A549 (cell line): ENCODE measurements around the gene YWHAG. TPM values are rescaled to one million over a fixed set of nuclear protein-coding genes. Genes with fewer than 3 reads are reported as not detected.
A peak's percentile ranks its signal among the peaks of the same experiment; 100 is the strongest.

ENCODE experiments used
- ATAC-seq, 2 experiments: fragments of 200-7000 bp in 1 of 2; fragments of >200 bp in 1 of 2; cut with Nextera tagmentation in 1 of 2; cut with Tn5 transposase in 1 of 2; 3 replicates each; pipeline versions ENCODE4 v1.8.0 to v1.9.1; 2018 to 2020; ENCODE audit warnings: mild to moderate bottlenecking in 1 of 2, moderate library complexity in 1 of 2
- CTCF ChIA-PET: fragments of 300-600 bp; sonication (Branson Sonifier 250); formaldehyde crosslinking; extraction: SDS; loops from one replicate; lab custom pipeline; 2021; ENCODE audit warnings: antibody characterized with exemption, inconsistent platforms; lab: Yijun Ruan, JAX
- POLR2A ChIA-PET: fragments of 350-600 bp; formaldehyde crosslinking; extraction: SDS; loops from one replicate; lab custom pipeline; 2021; ENCODE audit warnings: antibody characterized with exemption, inconsistent platforms; lab: Yijun Ruan, JAX
- DNase-seq, 2 experiments: peaks; one replicate each; pipeline versions ENCODE4 v3.0.0 to v3.0.0-alpha.2; 2011 to 2016; ENCODE audit warnings: low read depth in 1 of 2, low spot score in 1 of 2
- FAIRE-seq: peaks from 2 replicates; lab custom pipeline; 2011; peaks lifted over from hg19 to GRCh38; lab: Jason Lieb, UNC
- H3K27ac ChIP-seq, 2 experiments: fragments of >200 bp; sonication (Bioruptor Twin); formaldehyde crosslinking; 3 replicates each; pipeline ENCODE4 v1.5.1; 2016 to 2017
- H3K4me1 ChIP-seq: fragments of >200 bp; sonication (Bioruptor Twin); formaldehyde crosslinking; 3 replicates; pipeline ENCODE4 v1.6.1; 2016
- H3K4me2 ChIP-seq: fragments of >200 bp; sonication (Bioruptor Twin); formaldehyde crosslinking; 3 replicates; pipeline ENCODE4 v1.6.1; 2016
- H3K4me3 ChIP-seq: fragments of >200 bp; sonication (Bioruptor Twin); formaldehyde crosslinking; 3 replicates; pipeline ENCODE4 v1.5.1; 2016
- H3K9me3 ChIP-seq: fragments of >200 bp; sonication (Bioruptor Twin); formaldehyde crosslinking; 3 replicates; pipeline ENCODE4 v1.6.1; 2016
- EHMT2 ChIP-seq: fragments of 200-600 bp; sonication (generic); IDR thresholded peaks from 2 replicates; pipeline ENCODE4 v1.6.1; 2016; ENCODE audit warnings: antibody characterized with exemption, low read depth, mild to moderate bottlenecking, moderate library complexity
- EP300 ChIP-seq, 2 experiments: fragments of >200 bp; sonication (Bioruptor Twin); formaldehyde crosslinking; IDR thresholded peaks; 2 replicates in 1 of 2; 3 replicates in 1 of 2; pipeline ENCODE4 v1.6.1; 2016 to 2017
- FOSL2 ChIP-seq, 2 experiments: fragments of 450-650 bp in 1 of 2; fragments of >200 bp in 1 of 2; sonication (Bioruptor Twin) in 1 of 2; formaldehyde crosslinking; IDR thresholded peaks; 2 replicates each; pipeline versions ENCODE4 v1.5.0 to v1.6.1; 2016 to 2020; ENCODE audit warnings: mild to moderate bottlenecking in 1 of 2, moderate library complexity in 1 of 2
- FOXS1 ChIP-seq: fragments of 250-450 bp; sonication (Bioruptor Pico); IDR thresholded peaks from 2 replicates; pipeline ENCODE4 v1.5.0; 2020; ENCODE audit warnings: mild to moderate bottlenecking, moderate library complexity
- HDAC2 ChIP-seq: fragments of 200-600 bp; sonication (generic); IDR thresholded peaks from 2 replicates; pipeline ENCODE4 v1.6.1; 2016
- KDM5A ChIP-seq: fragments of 200-600 bp; sonication (generic); IDR thresholded peaks from 2 replicates; pipeline ENCODE4 v1.6.1; 2016; ENCODE audit warnings: antibody characterized with exemption, mild to moderate bottlenecking
- NFE2L2 ChIP-seq: fragments of 150-350 bp; conservative IDR thresholded peaks from 2 replicates; pipeline ENCODE4 v1.6.1; 2014; ENCODE audit warnings: low read length
- NPAS2 ChIP-seq: fragments of 250-450 bp; sonication (Bioruptor Pico); IDR thresholded peaks from 2 replicates; pipeline ENCODE4 v1.8.0; 2022; ENCODE audit warnings: mild to moderate bottlenecking, moderate library complexity, borderline replicate concordance
- NR3C1 ChIP-seq: fragments of >200 bp; sonication (Bioruptor Twin); formaldehyde crosslinking; IDR thresholded peaks from 3 replicates; pipeline ENCODE4 v1.6.1; 2017
- POLR2A ChIP-seq: IDR thresholded peaks from 2 replicates; pipeline ENCODE4 v1.6.1; 2012; ENCODE audit warnings: mild to moderate bottlenecking, low read length
- RAD21 ChIP-seq, 2 experiments: fragments of >200 bp in 1 of 2; sonication (Bioruptor Twin) in 1 of 2; formaldehyde crosslinking in 1 of 2; IDR thresholded peaks in 1 of 2; conservative IDR thresholded peaks in 1 of 2; 2 replicates in 1 of 2; 3 replicates in 1 of 2; pipeline ENCODE4 v1.6.1; 2012 to 2018; ENCODE audit warnings: inconsistent platforms in 1 of 2
- RARB ChIP-seq: fragments of 250-450 bp; sonication (Bioruptor Pico); IDR thresholded peaks from 2 replicates; pipeline ENCODE4 v1.8.0; 2021; ENCODE audit warnings: mild to moderate bottlenecking, moderate library complexity
- RFX5 ChIP-seq: fragments of 450-650 bp; IDR thresholded peaks from 2 replicates; pipeline ENCODE4 v1.7.1; 2014; ENCODE audit warnings: antibody characterized with exemption, mild to moderate bottlenecking, moderate library complexity
- SREBF2 ChIP-seq: fragments of 450-650 bp; IDR thresholded peaks from 2 replicates; pipeline ENCODE4 v1.6.1; 2014; ENCODE audit warnings: mild to moderate bottlenecking, moderate library complexity
- ZC3H11A ChIP-seq: fragments of 450-650 bp; IDR thresholded peaks from 2 replicates; pipeline ENCODE4 v1.6.1; 2014; ENCODE audit warnings: antibody characterized with exemption, mild to moderate bottlenecking
- WGBS: methylation state at CpG from one replicate; pipeline ENCODE4 v1.1.6; 2017; ENCODE audit errors: missing lambda C conversion rate; 5-methylcytosine and 5-hydroxymethylcytosine counted together
- polyA plus RNA-seq, 4 experiments: library from polyadenylated mRNA; depleted of rRNA in 3 of 4; stranded (reverse); fragments of >200 nt; fragmentation: RNase III in 1 of 4; extraction: RNeasy Plus Mini Kit Qiagen cat#74134 plus additional on column Dnase treatment in 1 of 4; gene quantifications; 2 replicates in 3 of 4; 3 replicates in 1 of 4; pipeline ENCODE4 v1.2.3, GENCODE V29; 2011 to 2017
- TF ChIP-seq, protein P1 (sequence below): IDR thresholded peaks from 2 replicates; pipeline ENCODE4 v1.6.1; 2012
- TF ChIP-seq, protein P2 (sequence below): fragments of >200 bp; sonication (Bioruptor Twin); formaldehyde crosslinking; IDR thresholded peaks from 3 replicates; pipeline ENCODE4 v1.5.1; 2016
- TF ChIP-seq, protein P3 (sequence below): fragments of 450-650 bp; IDR thresholded peaks from 2 replicates; pipeline ENCODE4 v1.6.1; 2014; ENCODE audit warnings: antibody characterized with exemption
- TF ChIP-seq, protein P4 (sequence below): fragments of 250-450 bp; sonication (Bioruptor Pico); IDR thresholded peaks from 2 replicates; pipeline ENCODE4 v1.5.0; 2020; ENCODE audit warnings: low read depth, mild to moderate bottlenecking, moderate library complexity

YWHAG gene
- polyA plus RNA-seq, 2 of the 4 experiments (the other 2 are of a cell fraction): 141 to 302 TPM

DNA sequence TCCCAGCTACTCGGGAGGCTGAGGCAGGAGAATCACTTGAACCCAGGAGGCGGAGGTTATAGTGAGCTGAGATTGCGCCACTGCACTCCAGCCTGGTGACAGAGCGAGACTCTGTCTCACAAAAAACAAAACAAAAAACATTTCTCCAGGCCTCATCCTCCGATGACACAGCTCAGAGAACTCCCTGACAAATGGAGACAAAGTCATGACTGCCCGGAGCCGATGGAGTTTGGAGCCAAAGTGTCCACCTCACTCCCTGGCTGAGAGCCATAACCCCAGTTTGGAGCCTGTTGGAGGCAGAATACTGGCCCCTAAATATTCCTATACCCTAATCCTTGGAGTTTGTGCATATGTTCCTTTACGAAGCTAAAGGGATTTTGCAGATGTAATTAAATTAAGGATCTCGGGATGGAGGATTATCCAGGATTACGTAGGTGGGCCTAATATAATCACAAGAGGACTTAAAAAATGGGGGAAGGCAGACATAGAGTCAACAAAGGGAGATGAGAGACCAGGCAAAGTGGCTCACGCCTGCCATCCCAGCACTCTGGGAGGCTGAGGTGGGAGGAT, 28.0 kb upstream of the YWHAG start (continued):
- TF ChIP-seq, protein P1, sequence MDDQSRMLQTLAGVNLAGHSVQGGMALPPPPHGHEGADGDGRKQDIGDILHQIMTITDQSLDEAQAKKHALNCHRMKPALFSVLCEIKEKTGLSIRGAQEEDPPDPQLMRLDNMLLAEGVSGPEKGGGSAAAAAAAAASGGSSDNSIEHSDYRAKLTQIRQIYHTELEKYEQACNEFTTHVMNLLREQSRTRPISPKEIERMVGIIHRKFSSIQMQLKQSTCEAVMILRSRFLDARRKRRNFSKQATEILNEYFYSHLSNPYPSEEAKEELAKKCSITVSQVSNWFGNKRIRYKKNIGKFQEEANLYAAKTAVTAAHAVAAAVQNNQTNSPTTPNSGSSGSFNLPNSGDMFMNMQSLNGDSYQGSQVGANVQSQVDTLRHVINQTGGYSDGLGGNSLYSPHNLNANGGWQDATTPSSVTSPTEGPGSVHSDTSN: no peak
- TF ChIP-seq RFX5: no peak
- TF ChIP-seq EP300 (IDR thresholded peaks at IDR 0.05): no peak
- TF ChIP-seq FOXS1 (CRISPR knock-in tag): no peak
- no peak for TF ChIP-seq RARB (CRISPR knock-in tag)

DNA sequence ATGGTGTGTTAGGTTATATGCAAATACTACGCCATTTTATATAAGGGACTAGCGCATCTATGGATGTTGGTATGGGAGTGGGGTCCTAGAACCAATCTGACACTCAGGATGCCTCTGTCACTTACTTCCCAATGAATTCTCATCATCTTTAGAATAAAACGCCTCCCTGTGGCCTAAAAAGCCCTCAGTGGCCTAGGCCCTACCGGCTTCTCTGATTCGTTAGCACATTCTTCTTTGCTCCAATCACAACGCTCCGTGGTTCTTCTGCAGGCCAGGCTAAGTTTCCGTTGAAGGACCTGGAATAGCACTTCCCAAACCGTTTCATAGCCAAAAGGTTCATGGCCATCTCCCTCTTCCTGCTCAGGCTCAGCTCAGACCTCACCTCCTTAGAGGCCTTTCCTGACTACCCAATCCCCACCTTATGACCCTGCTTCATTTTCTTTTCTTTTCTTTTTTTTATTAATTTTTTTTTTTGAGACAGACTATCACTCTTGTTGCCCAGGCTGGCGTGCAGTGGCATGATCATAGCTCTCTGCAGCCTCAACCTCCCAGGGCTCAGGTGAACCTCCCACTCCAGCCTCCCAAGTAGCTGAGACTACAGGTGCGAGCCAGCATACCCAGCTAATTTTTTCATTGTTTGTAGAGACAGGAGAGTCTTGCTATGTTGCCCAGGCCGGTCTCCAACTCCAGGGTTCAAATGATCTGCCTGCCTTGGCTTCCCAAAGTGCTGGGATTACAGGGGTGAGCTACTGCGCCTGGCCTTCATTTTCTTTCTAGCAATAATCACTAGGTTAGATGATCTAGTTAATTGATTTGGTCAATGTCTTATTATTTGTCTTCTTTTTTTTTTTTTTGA, 24.5 kb upstream of the YWHAG start:
- Histone ChIP-seq H3K27ac (peak overlapping the region in 1 of 2 experiments; percentile 11; a peak in 2 of 6 replicates), H3K4me2 (no peak overlapping the region), H3K4me1 (peaks cover 21% of the 10 kb centered on the region), H3K9me3 (no peaks in the 10 kb centered on the region), H3K4me3 (no peak overlapping the region)
- CTCF ChIA-PET: interaction anchor here (0.6 to 1.5 kb wide), 3 partner anchors 11 to 865 kb away, joined by 3 to 6 read pairs (median 3); no protein-coding TSS in a partner anchor
- POLR2A ChIA-PET: interaction anchor here (0.5 kb wide), 1 partner anchor 14 kb away, joined by 3 read pairs; no protein-coding TSS in a partner anchor
- DNase-seq (peak; percentile 57 to 75), FAIRE-seq (no peak), ATAC-seq (peak in 1 of 2 experiments; percentile 8; a peak in 1 of 6 replicates)
- 83% methylated on average over 13 of the region's 13 CpGs for WGBS
- TF ChIP-seq EP300 (IDR thresholded peaks at IDR 0.05): no peak
- TF ChIP-seq POLR2A: no peak
- TF ChIP-seq, protein P2, sequence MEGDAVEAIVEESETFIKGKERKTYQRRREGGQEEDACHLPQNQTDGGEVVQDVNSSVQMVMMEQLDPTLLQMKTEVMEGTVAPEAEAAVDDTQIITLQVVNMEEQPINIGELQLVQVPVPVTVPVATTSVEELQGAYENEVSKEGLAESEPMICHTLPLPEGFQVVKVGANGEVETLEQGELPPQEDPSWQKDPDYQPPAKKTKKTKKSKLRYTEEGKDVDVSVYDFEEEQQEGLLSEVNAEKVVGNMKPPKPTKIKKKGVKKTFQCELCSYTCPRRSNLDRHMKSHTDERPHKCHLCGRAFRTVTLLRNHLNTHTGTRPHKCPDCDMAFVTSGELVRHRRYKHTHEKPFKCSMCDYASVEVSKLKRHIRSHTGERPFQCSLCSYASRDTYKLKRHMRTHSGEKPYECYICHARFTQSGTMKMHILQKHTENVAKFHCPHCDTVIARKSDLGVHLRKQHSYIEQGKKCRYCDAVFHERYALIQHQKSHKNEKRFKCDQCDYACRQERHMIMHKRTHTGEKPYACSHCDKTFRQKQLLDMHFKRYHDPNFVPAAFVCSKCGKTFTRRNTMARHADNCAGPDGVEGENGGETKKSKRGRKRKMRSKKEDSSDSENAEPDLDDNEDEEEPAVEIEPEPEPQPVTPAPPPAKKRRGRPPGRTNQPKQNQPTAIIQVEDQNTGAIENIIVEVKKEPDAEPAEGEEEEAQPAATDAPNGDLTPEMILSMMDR: no peak
- TF ChIP-seq HDAC2: no peak
- TF ChIP-seq, protein P3, sequence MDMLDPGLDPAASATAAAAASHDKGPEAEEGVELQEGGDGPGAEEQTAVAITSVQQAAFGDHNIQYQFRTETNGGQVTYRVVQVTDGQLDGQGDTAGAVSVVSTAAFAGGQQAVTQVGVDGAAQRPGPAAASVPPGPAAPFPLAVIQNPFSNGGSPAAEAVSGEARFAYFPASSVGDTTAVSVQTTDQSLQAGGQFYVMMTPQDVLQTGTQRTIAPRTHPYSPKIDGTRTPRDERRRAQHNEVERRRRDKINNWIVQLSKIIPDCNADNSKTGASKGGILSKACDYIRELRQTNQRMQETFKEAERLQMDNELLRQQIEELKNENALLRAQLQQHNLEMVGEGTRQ: no peak
- TF ChIP-seq, protein P4, sequence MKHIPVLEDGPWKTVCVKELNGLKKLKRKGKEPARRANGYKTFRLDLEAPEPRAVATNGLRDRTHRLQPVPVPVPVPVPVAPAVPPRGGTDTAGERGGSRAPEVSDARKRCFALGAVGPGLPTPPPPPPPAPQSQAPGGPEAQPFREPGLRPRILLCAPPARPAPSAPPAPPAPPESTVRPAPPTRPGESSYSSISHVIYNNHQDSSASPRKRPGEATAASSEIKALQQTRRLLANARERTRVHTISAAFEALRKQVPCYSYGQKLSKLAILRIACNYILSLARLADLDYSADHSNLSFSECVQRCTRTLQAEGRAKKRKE (CRISPR knock-in tag): no peak
- TF ChIP-seq KDM5A: no peak
- no peak for TF ChIP-seq NPAS2 (CRISPR knock-in tag)
- TF ChIP-seq SREBF2: no peak
- TF ChIP-seq RAD21 (conservative IDR thresholded peaks at IDR 0.05 in 1 of 2, IDR thresholded peaks at IDR 0.05 in 1 of 2): no peak; a peak in 1 of 5 replicates
- TF ChIP-seq FOSL2 (IDR thresholded peaks at IDR 0.05): no peak
- TF ChIP-seq FOSL2 (CRISPR knock-in tag; IDR thresholded peaks at IDR 0.05): no peak
- no peak for TF ChIP-seq EHMT2
- TF ChIP-seq NR3C1: no peak
- no peak for TF ChIP-seq RARB (CRISPR knock-in tag)
- no peak for TF ChIP-seq NFE2L2
- TF ChIP-seq ZC3H11A: no peak
